ENCODE data around the gene PER3. TPM values are rescaled to one million over a fixed set of nuclear protein-coding genes. Genes with fewer than 3 reads are reported as not detected.

The PER3 gene
- total and polyA plus RNA-seq, 2 of the 8 experiments (the other 6 are each of a cell fraction or from before 2014, with no cell fraction given): 8.3 to 9.3 TPM

- no peak for TF ChIP-seq USF2 (IDR thresholded peaks at IDR 0.05; ENCODE audit: low read length)
- TF ChIP-seq TAF7 (optimal IDR thresholded peaks at IDR 0.05; ENCODE audit: borderline replicate concordance, low read depth, low read length): no peak
- TF ChIP-seq KDM5A (IDR thresholded peaks at IDR 0.05; ENCODE audit: low read length): no peak
- no peak for TF ChIP-seq BCL11A (IDR thresholded peaks at IDR 0.05; ENCODE audit: low read depth in 2 of 2, low read length in 2 of 2)
- no peak for TF ChIP-seq PHF8 (conservative IDR thresholded peaks at IDR 0.05; ENCODE audit: low read depth, low read length)
Observed at GRCh38 chr1:7810395-7810794, 26.3 kb downstream of the PER3 start (continued).

Measured in H1 (cell line).